Stomach smooth muscle (tissue), 2 donors: Measurements from ENCODE around the gene KSR2.

Experiments
- H3K27ac ChIP-seq: one replicate; pipeline ENCODE4 v1.7.0; 2013; ENCODE audit warnings: mild to moderate bottlenecking, low read length, inconsistent platforms
- H3K27me3 ChIP-seq, 2 donors: one replicate each; pipeline ENCODE4 v1.7.0; 2013; ENCODE audit warnings: low read length in 2 of 2; ENCODE audit not compliant: insufficient read depth in 2 of 2, control insufficient read depth in 1 of 2
- H3K36me3 ChIP-seq, 2 donors: one replicate each; pipeline ENCODE4 v1.7.0; 2013; ENCODE audit warnings: low read length in 2 of 2; ENCODE audit not compliant: control insufficient read depth in 2 of 2, insufficient read depth in 2 of 2
- H3K4me1 ChIP-seq: one replicate; pipeline ENCODE4 v1.7.0; 2013; ENCODE audit warnings: low read length; ENCODE audit not compliant: control insufficient read depth, insufficient read depth
- H3K4me3 ChIP-seq, 2 donors: one replicate each; pipeline ENCODE4 v1.7.0; 2013; ENCODE audit warnings: low read length in 2 of 2
- H3K9ac ChIP-seq, 2 donors: one replicate each; pipeline ENCODE4 v1.7.0; 2013; ENCODE audit warnings: low read length in 2 of 2, mild to moderate bottlenecking in 1 of 2
- H3K9me3 ChIP-seq, 2 donors: one replicate each; pipeline ENCODE4 v1.7.0; 2013; ENCODE audit warnings: low read length in 2 of 2; ENCODE audit not compliant: control insufficient read depth in 2 of 2
- donor health status: healthy.
- donor health status: Pancreatic carcinoma.

The KSR2 gene

GRCh38 chr12:117827660-117828059, 141.1 kb downstream of the KSR2 start:
- Histone ChIP-seq H3K36me3 (no peaks in the 10 kb centered on the region), H3K27me3 (peaks cover 0 to 4% of the 10 kb centered on the region in 2 donors)

GRCh38 chr12:117825827-117826226, 143.0 kb downstream of the KSR2 start:
- Histone ChIP-seq H3K36me3 (no peaks in the 10 kb centered on the region), H3K4me3 (no peak overlapping the region), H3K9me3 (peaks cover 7 to 12% of the 10 kb centered on the region in 2 donors), H3K27ac (no peak overlapping the region), H3K9ac (no peak overlapping the region), H3K4me1 (no peaks in the 10 kb centered on the region), H3K27me3 (no peaks in the 10 kb centered on the region)

More at GRCh38 chr12:117827660-117828059, 141.1 kb downstream of the KSR2 start:
- H3K9me3 ChIP-seq, result peaks cover 7 to 12% of the 10 kb centered on the region in 2 donors
- no peaks in the 10 kb centered on the region for H3K4me1 ChIP-seq
- H3K27ac ChIP-seq, result no peak overlapping the region
- H3K9ac ChIP-seq, result no peak overlapping the region
- no peak overlapping the region for H3K4me3 ChIP-seq

- Histone ChIP-seq H3K9ac (no peak overlapping the region), H3K9me3 (peaks cover 0 to under 1% of the 10 kb centered on the region in 2 donors), H3K4me3 (no peak overlapping the region), H3K4me1 (no peaks in the 10 kb centered on the region), H3K27ac (no peak overlapping the region), H3K27me3 (peaks cover 0 to 2% of the 10 kb centered on the region in 2 donors), H3K36me3 (no peaks in the 10 kb centered on the region)
Observed at GRCh38 chr12:117821480-117822175, 147.2 kb downstream of the KSR2 start.

GRCh38 chr12:117820216-117820907, 148.4 kb downstream of the KSR2 start:
- Histone ChIP-seq H3K27me3 (peaks cover 0 to 2% of the 10 kb centered on the region in 2 donors), H3K27ac (no peak overlapping the region), H3K9ac (no peak overlapping the region)

GRCh38 chr12:117819160-117819559, 149.6 kb downstream of the KSR2 start:
- Histone ChIP-seq H3K36me3 (no peaks in the 10 kb centered on the region), H3K27ac (no peak overlapping the region), H3K9ac (no peak overlapping the region), H3K27me3 (peaks cover 0 to 2% of the 10 kb centered on the region in 2 donors), H3K9me3 (peaks cover 4 to 5% of the 10 kb centered on the region in 2 donors), H3K4me1 (no peaks in the 10 kb centered on the region), H3K4me3 (no peak overlapping the region)

More at GRCh38 chr12:117820216-117820907, 148.4 kb downstream of the KSR2 start:
- no peaks in the 10 kb centered on the region for H3K4me1 ChIP-seq
- no peaks in the 10 kb centered on the region for H3K36me3 ChIP-seq
- H3K4me3 ChIP-seq, result no peak overlapping the region
- H3K9me3 ChIP-seq, result peaks cover 0 to 5% of the 10 kb centered on the region in 2 donors

GRCh38 chr12:117818400-117818799, 150.4 kb downstream of the KSR2 start:
- no peak overlapping the region for H3K27ac ChIP-seq
- peaks cover 4 to 5% of the 10 kb centered on the region in 2 donors for H3K9me3 ChIP-seq
- no peak overlapping the region for H3K4me3 ChIP-seq
- no peaks in the 10 kb centered on the region for H3K36me3 ChIP-seq
- H3K27me3 ChIP-seq, result peaks cover 0 to 2% of the 10 kb centered on the region in 2 donors
- no peak overlapping the region for H3K9ac ChIP-seq
- H3K4me1 ChIP-seq, result no peaks in the 10 kb centered on the region

GRCh38 chr12:117809509-117809908, 159.3 kb downstream of the KSR2 start:
- H3K36me3 ChIP-seq, result no peaks in the 10 kb centered on the region
- no peaks in the 10 kb centered on the region for H3K4me1 ChIP-seq
- peaks cover 0 to 5% of the 10 kb centered on the region in 2 donors for H3K27me3 ChIP-seq
- H3K4me3 ChIP-seq, result no peak overlapping the region
- H3K27ac ChIP-seq, result no peak overlapping the region
- no peak overlapping the region for H3K9ac ChIP-seq
- peaks cover 0 to 5% of the 10 kb centered on the region in 2 donors for H3K9me3 ChIP-seq

GRCh38 chr12:117807946-117808345, 160.8 kb downstream of the KSR2 start:
- Histone ChIP-seq H3K36me3 (no peaks in the 10 kb centered on the region), H3K27ac (no peak overlapping the region), H3K4me1 (no peaks in the 10 kb centered on the region), H3K9ac (no peak overlapping the region), H3K27me3 (peaks cover 0 to 5% of the 10 kb centered on the region in 2 donors), H3K4me3 (no peak overlapping the region), H3K9me3 (peaks cover 0 to 2% of the 10 kb centered on the region in 2 donors)

- H3K9ac ChIP-seq, result no peak overlapping the region
- H3K36me3 ChIP-seq, result no peaks in the 10 kb centered on the region
- no peaks in the 10 kb centered on the region for H3K4me1 ChIP-seq
- peaks cover 0 to under 1% of the 10 kb centered on the region in 2 donors for H3K9me3 ChIP-seq
- H3K27me3 ChIP-seq, result peaks cover 0 to 5% of the 10 kb centered on the region in 2 donors
- no peak overlapping the region for H3K27ac ChIP-seq
- H3K4me3 ChIP-seq, result no peak overlapping the region
Observed at GRCh38 chr12:117807355-117807754, 161.4 kb downstream of the KSR2 start.

- Histone ChIP-seq H3K4me3 (no peak overlapping the region), H3K27ac (no peak overlapping the region), H3K4me1 (no peaks in the 10 kb centered on the region), H3K9ac (no peak overlapping the region), H3K9me3 (no peaks in the 10 kb centered on the region), H3K36me3 (no peaks in the 10 kb centered on the region), H3K27me3 (peaks cover 0 to 5% of the 10 kb centered on the region in 2 donors)
Observed at GRCh38 chr12:117805865-117806264, 162.9 kb downstream of the KSR2 start.

- no peak overlapping the region for H3K4me3 ChIP-seq
- H3K9ac ChIP-seq, result no peak overlapping the region
- no peaks in the 10 kb centered on the region for H3K9me3 ChIP-seq
- H3K36me3 ChIP-seq, result no peaks in the 10 kb centered on the region
- no peaks in the 10 kb centered on the region for H3K4me1 ChIP-seq
- H3K27ac ChIP-seq, result no peak overlapping the region
- peaks cover 0 to 3% of the 10 kb centered on the region in 2 donors for H3K27me3 ChIP-seq
Observed at GRCh38 chr12:117803001-117803400, 165.8 kb downstream of the KSR2 start.
